Nephron (organoid): ENCODE results near the gene RHOXF2.
"Not testable (repeated sequence)": the region's sequence is repeated elsewhere in the genome, so short reads cannot be mapped to it uniquely, and the experiment has no call there.

ENCODE experiments used
- H3K27ac Mint-ChIP-seq, 3 experiments: 2 replicates each; pipeline ENCODE4 v1.8.0; 2020; ENCODE audit warnings: mixed read lengths in 3 of 3, mild to moderate bottlenecking in 2 of 3, moderate library complexity in 1 of 3
- H3K27me3 Mint-ChIP-seq: 2 replicates; pipeline ENCODE4 v1.8.0; 2021; ENCODE audit warnings: low read depth, mild to moderate bottlenecking, moderate library complexity, mixed read lengths
- H3K36me3 Mint-ChIP-seq: 2 replicates; pipeline ENCODE4 v1.8.0; 2020; ENCODE audit warnings: low read depth, mixed read lengths
- H3K4me1 Mint-ChIP-seq: 2 replicates; pipeline ENCODE4 v1.8.0; 2020; ENCODE audit warnings: mixed read lengths
- H3K4me3 Mint-ChIP-seq, 3 experiments: 2 replicates each; pipeline ENCODE4 v1.8.0; 2020; ENCODE audit warnings: mild to moderate bottlenecking in 3 of 3, mixed read lengths in 3 of 3, moderate library complexity in 2 of 3
- H3K9me3 Mint-ChIP-seq: 2 replicates; pipeline ENCODE4 v1.8.0; 2020; ENCODE audit warnings: mixed read lengths
- TF ChIP-seq, protein P1 (sequence below), 3 experiments: fragments of 200-600 bp; sonication (generic); IDR thresholded peaks; one replicate each; pipeline ENCODE4 v1.5.0; 2021; ENCODE audit warnings: antibody characterized with exemption in 3 of 3; ENCODE audit not compliant: unreplicated experiment in 3 of 3

Gene RHOXF2

DNA sequence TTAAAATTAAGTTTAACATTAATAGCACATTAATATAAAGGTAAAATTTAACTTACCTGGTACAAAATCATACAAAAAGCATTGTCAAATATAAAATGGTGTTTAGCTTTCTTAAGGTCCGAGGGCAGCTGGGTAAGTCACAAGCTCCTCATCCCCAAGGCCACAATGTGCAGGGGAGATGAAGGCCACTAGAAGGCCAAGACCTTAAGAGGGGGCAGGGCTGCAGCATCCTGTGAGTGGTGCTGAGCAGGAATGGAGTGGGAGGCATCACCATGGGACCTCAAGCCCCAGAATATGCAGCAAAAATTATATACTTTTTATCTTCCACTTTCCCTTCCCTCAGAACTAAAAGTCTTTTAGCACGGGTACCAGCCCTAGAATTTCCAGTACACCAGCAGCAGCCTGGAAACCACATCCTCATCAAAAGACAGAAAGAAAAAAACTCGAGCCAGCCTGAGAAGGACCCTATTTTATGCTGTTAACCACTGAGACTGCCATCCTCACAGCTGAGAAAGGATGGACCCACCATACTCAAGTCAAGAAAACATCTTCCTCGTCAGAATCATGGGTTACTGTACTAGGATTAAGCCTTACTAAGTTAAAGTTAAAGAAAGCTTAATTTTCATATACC, 13.0 kb upstream of the RHOXF2 start:
- peaks cover 36% of the 10 kb centered on the region for H3K9me3 Mint-ChIP-seq
- H3K4me1 Mint-ChIP-seq, result peaks cover 28% of the 10 kb centered on the region
- peaks cover 12% of the 10 kb centered on the region for H3K36me3 Mint-ChIP-seq
- no peak overlapping the region for H3K4me3 Mint-ChIP-seq
- peak overlapping the region; percentile 70 to 91 (median 78) for H3K27ac Mint-ChIP-seq
- TF ChIP-seq, protein P1, sequence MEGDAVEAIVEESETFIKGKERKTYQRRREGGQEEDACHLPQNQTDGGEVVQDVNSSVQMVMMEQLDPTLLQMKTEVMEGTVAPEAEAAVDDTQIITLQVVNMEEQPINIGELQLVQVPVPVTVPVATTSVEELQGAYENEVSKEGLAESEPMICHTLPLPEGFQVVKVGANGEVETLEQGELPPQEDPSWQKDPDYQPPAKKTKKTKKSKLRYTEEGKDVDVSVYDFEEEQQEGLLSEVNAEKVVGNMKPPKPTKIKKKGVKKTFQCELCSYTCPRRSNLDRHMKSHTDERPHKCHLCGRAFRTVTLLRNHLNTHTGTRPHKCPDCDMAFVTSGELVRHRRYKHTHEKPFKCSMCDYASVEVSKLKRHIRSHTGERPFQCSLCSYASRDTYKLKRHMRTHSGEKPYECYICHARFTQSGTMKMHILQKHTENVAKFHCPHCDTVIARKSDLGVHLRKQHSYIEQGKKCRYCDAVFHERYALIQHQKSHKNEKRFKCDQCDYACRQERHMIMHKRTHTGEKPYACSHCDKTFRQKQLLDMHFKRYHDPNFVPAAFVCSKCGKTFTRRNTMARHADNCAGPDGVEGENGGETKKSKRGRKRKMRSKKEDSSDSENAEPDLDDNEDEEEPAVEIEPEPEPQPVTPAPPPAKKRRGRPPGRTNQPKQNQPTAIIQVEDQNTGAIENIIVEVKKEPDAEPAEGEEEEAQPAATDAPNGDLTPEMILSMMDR (IDR thresholded peaks at IDR 0.05; ENCODE audit: unreplicated experiment in 3 of 3), result no peak
- peaks cover 3% of the 10 kb centered on the region for H3K27me3 Mint-ChIP-seq

DNA sequence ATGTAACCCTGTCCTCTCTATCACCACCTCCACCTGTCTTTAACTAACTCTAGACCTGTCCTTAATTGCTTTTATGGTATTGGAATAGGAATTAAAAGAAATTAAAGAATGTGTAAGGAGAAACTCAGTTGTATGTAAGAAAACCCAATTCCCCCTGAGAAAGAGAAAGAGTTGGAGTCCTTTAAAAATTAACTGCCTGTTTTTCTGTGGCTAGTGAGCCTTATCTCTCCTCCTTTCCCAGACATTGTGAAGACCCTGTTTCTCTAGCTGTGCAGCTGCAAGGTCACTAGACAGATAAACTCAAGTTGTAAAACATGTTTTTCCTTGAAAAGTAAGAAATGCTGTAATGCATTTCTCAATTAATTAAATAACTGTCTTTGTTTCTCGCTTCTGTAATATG, 12.1 kb upstream of the RHOXF2 start:
- Mint-ChIP-seq H3K36me3 (peaks cover 12% of the 10 kb centered on the region), H3K9me3 (peaks cover 33% of the 10 kb centered on the region)
- H3K27me3 Mint-ChIP-seq, result not testable (repeated sequence)

DNA sequence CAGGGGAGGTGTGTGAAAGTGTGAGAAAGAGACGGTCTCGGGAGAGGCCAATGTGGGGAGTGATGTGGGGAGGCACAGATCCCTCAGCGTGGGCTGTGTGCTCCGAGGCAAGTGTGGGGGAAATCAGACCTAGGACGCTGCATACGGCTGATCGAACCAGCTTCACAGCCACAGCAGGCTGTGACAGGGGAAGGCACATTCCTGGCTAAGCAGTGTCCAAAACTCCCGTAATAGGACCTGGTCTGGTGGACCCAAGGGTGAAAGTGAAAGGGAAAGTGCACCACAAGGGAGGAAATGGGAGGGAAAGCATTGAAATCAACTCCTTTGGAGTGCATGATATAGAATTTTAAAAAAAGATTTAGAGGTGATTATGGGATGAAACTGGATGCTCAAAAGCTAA, 10.9 kb upstream of the RHOXF2 start:
- peaks cover 3% of the 10 kb centered on the region for H3K27me3 Mint-ChIP-seq
- H3K4me1 Mint-ChIP-seq, result peaks cover 28% of the 10 kb centered on the region
- peaks cover 33% of the 10 kb centered on the region for H3K9me3 Mint-ChIP-seq
- H3K4me3 Mint-ChIP-seq, result no peak overlapping the region
- H3K36me3 Mint-ChIP-seq, result peaks cover 12% of the 10 kb centered on the region
- TF ChIP-seq, protein P1 (IDR thresholded peaks at IDR 0.05; ENCODE audit: unreplicated experiment in 3 of 3), result no peak
- peak overlapping the region in 1 of 3 experiments; percentile 32 for H3K27ac Mint-ChIP-seq

More for the DNA sequence above, 12.1 kb upstream of the RHOXF2 start:
- Mint-ChIP-seq H3K27ac (peak overlapping the region; percentile 70 to 91 (median 78)), H3K4me3 (peak overlapping the region in 2 of 3 experiments; percentile 24 to 28), H3K4me1 (peaks cover 28% of the 10 kb centered on the region)

DNA sequence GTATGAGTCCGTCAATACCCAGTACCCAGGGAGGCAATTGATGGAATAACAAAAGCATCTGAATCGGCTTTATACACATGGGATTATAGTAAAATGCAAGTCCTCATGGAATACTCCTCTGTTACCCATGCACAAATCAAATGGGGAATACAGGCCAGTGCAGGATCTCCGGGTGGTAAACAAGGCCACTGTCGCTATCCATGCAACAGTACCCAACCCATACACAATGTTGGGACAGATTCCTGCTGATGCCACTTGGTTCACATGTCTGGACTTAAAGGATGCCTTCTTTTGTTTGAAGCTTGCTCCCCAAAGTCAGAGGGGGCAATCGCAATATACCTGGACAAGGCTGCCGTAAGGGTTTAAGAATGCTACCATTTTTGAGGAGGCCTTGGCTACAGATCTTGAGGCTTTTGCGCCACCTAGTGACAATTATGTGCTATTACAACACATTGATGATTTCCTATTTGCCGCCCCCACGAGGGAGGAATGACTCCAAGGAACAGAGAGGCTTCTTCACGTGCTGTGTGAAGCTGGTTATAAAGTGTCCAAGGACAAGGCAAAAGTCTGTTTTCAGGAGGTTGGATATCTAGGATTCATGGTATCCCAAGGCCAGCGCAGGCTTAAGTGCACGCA, 8.2 kb upstream of the RHOXF2 start:
- not testable (repeated sequence) for H3K4me3 Mint-ChIP-seq, H3K27me3 Mint-ChIP-seq, H3K27ac Mint-ChIP-seq
- Mint-ChIP-seq H3K36me3 (peaks cover 12% of the 10 kb centered on the region), H3K4me1 (peaks cover 21% of the 10 kb centered on the region), H3K9me3 (peaks cover 33% of the 10 kb centered on the region)

DNA sequence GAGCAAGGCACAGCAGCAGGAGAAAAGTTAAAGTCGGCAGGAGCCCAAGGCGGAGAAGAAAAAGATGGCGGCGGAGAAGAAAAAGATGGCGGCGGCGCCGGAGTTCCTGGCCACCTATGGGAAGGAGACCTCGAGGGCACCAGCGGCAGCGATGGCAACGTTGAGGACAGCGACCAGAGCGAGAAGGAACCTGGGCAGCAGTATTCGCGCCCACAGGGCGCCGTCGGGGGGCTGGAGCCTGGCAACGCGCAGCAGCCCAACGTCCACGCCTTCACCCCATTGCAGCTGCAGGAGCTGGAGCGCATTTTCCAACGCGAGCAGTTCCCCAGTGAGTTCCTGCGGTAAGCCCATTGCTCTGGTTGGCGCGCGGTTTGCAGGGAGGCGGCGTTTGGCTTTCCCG, 673 bp downstream of the RHOXF2 start:
- H3K4me1 Mint-ChIP-seq, H3K9me3 Mint-ChIP-seq, H3K27me3 Mint-ChIP-seq, H3K4me3 Mint-ChIP-seq, H3K36me3 Mint-ChIP-seq, H3K27ac Mint-ChIP-seq: not testable (repeated sequence)

DNA sequence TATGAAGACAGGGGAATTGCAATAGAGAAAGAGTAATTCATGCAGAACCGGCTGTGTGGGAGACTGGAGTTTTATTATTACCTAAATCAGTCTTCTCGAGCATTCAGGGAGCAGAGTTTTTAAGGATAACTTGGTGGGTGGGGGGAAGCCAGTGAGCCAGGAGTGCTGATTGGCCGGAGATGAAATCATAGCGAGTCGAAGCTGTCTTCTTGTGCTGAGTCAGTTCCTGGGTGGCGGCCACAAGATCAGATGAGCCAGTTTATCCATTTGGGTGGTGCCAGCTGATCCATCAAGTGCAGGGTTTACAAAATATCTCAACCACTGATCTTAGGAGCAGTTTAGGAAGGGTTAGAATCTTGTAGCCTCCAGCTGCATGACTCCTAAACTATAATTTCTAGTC, 34.8 kb downstream of the RHOXF2 start:
- not testable (repeated sequence) for H3K9me3 Mint-ChIP-seq, H3K36me3 Mint-ChIP-seq, H3K4me1 Mint-ChIP-seq, H3K27ac Mint-ChIP-seq, H3K4me3 Mint-ChIP-seq, H3K27me3 Mint-ChIP-seq

DNA sequence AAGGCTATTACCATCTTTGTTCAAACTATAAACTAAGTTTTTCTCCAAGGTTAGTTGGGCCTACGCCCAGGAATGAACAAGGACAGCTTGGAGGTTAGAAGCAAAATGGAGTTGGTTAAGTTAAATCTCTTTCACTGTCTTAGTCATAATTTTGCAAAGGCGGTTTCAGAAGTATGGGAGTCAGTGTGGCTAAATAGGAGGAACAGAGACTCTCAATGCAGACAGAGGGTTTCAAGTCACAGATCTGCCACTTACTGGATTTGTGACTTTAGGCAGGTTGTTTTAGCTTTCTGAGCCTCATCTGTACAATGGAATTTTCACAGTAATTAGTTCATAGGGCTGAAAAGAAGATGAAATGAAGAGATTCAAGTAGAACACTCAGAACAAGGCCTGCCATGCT, 35.3 kb downstream of the RHOXF2 start:
- not testable (repeated sequence) for H3K4me1 Mint-ChIP-seq, H3K27me3 Mint-ChIP-seq

DNA sequence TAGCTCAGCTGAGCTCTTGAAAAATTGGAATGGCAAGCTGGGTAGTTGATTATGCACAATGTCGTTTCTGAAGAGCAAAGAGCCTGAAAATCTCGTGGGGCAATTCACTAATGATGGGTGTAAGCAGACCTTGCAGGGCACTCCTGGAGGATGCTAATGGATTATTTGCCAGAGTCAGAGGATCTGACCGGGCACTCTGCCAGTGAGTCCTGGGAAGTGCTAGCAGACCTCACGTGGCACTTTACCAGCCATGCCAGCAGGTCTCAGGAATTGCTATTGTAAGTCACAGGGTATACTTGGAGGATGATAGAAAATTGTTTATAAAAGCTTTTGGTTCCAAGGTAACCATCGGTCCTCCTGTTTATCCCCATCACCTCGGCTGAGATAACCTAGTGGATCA, 37.4 kb downstream of the RHOXF2 start:
- H3K9me3 Mint-ChIP-seq, H3K36me3 Mint-ChIP-seq, H3K4me1 Mint-ChIP-seq, H3K4me3 Mint-ChIP-seq, H3K27ac Mint-ChIP-seq, H3K27me3 Mint-ChIP-seq: not testable (repeated sequence)

More for the DNA sequence above, 35.3 kb downstream of the RHOXF2 start:
- not testable (repeated sequence) for H3K4me3 Mint-ChIP-seq, H3K9me3 Mint-ChIP-seq, H3K36me3 Mint-ChIP-seq, H3K27ac Mint-ChIP-seq

DNA sequence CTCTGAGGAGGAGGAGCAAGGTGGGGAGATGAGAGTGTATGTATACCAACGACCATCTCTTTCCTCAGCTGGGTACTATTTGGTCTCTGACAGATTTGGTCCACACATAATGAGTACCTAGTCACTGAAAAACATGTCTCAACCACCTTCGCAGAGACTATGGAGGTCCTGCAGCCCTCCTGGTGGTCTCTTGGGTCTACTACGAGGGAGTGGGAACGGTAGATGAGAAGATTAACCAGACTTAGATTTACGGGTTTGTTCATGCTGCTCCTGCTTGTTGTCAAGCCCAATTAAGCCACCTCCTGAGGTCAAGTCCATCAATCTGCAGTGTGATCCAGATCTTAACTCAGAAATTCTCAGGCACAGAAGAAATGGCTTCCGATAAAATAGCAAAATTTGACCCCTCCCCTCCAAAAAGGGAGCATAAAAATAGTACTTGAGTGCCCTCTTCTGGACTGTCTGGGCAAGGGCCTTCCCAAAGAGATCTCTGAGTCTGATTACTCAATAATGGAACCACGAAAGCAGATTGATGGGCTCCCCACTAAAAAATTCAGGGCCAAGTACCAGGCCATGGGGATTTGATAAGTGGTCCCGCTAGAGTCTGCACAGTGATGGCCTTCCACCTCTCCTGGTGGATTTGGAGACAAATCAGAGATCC, 38.3 kb downstream of the RHOXF2 start:
- H3K27me3 Mint-ChIP-seq, H3K27ac Mint-ChIP-seq, H3K9me3 Mint-ChIP-seq, H3K36me3 Mint-ChIP-seq, H3K4me3 Mint-ChIP-seq, H3K4me1 Mint-ChIP-seq: not testable (repeated sequence)
